Mucosa of stomach (tissue), 1 donor: Measurements from ENCODE around the gene TGM3.

Experiments used
- H3K27me3 ChIP-seq: one replicate; pipeline ENCODE4 v1.7.0; 2013; ENCODE audit warnings: mild to moderate bottlenecking, low read length; ENCODE audit not compliant: control insufficient read depth, insufficient read depth
- H3K36me3 ChIP-seq: one replicate; pipeline ENCODE4 v1.7.0; 2013; ENCODE audit warnings: low read length; ENCODE audit not compliant: control insufficient read depth, insufficient read depth
- H3K4me1 ChIP-seq: one replicate; pipeline ENCODE4 v1.7.0; 2013; ENCODE audit warnings: mild to moderate bottlenecking, low read length; ENCODE audit not compliant: control insufficient read depth, insufficient read depth
- H3K4me3 ChIP-seq: one replicate; pipeline ENCODE4 v1.7.0; 2013; ENCODE audit warnings: low read length
- H3K9ac ChIP-seq: one replicate; pipeline ENCODE4 v1.7.0; 2013; ENCODE audit warnings: mild to moderate bottlenecking, low read length, moderate library complexity
- H3K9me3 ChIP-seq: one replicate; pipeline ENCODE4 v1.7.0; 2013; ENCODE audit warnings: mild to moderate bottlenecking, low read length, moderate library complexity; ENCODE audit not compliant: control insufficient read depth
- donor health status: Pancreatic carcinoma.

The TGM3 gene

DNA sequence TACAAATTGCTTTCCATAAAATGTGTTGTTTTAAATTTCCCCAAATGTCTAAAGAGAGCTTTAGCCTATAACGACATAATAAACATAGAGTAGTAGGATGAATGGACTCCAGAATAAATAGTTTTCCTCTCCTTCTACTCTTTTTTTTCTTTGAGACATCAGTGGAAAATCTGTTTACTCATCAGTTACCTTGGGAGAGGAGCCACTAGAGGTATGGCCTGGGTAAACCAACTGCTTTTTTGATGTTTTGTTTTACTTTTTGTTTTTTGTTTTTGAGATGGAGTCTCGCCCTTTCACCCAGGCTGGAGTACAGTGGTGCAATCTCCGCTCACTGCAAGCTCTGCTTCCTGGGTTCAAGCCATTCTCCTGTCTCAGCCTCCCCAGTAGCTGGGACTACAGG lies 8.3 kb upstream of the TGM3 start:
- no peaks in the 10 kb centered on the region for H3K4me1 ChIP-seq
- no peak overlapping the region for H3K9ac ChIP-seq
- H3K36me3 ChIP-seq, result no peaks in the 10 kb centered on the region
- no peak overlapping the region for H3K4me3 ChIP-seq
- no peaks in the 10 kb centered on the region for H3K9me3 ChIP-seq
- no peaks in the 10 kb centered on the region for H3K27me3 ChIP-seq

DNA sequence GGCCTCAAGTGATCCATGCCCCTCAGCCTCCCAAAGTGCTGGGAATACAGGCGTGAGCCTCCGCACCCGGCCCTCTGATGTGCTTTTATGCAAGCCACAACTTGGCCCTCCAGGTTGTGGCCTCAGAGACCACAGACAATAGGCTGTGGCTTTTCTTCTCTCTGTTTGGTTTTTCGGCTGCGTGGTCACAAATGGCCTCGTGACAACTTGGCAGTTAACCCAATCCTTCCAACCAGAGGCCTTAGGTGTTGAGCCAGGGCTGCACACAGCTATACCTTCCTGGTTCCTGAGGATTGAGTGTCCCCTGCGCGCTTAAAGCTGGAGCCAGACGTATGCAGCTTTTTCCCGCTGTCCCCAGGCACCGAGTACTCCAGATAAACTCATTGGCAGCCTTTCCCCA lies 6.3 kb upstream of the TGM3 start:
- Histone ChIP-seq H3K4me3 (no peak overlapping the region), H3K4me1 (no peaks in the 10 kb centered on the region), H3K9ac (no peak overlapping the region), H3K27me3 (no peaks in the 10 kb centered on the region), H3K36me3 (no peaks in the 10 kb centered on the region), H3K9me3 (no peaks in the 10 kb centered on the region)

DNA sequence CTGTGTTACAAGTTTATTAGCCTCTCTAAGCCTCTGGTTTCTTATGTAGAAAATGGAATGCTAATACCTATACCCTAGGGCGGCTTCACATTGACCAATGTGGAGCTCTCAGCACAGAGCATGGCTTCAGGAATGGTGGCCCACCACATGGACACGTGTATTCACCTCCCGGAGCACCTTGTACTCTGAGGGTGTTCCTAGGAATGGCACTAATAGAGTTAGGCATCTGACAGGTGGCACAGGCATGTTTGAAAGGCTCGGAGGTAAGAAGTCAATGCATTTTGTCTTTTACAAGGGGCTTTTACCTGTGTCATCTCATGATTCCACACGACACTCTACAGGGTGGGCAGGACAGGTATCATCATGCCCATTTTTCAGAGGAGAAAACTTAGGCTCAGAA lies 5.3 kb upstream of the TGM3 start:
- Histone ChIP-seq H3K36me3 (no peaks in the 10 kb centered on the region), H3K9me3 (no peaks in the 10 kb centered on the region), H3K4me1 (no peaks in the 10 kb centered on the region), H3K27me3 (no peaks in the 10 kb centered on the region), H3K9ac (no peak overlapping the region), H3K4me3 (no peak overlapping the region)

DNA sequence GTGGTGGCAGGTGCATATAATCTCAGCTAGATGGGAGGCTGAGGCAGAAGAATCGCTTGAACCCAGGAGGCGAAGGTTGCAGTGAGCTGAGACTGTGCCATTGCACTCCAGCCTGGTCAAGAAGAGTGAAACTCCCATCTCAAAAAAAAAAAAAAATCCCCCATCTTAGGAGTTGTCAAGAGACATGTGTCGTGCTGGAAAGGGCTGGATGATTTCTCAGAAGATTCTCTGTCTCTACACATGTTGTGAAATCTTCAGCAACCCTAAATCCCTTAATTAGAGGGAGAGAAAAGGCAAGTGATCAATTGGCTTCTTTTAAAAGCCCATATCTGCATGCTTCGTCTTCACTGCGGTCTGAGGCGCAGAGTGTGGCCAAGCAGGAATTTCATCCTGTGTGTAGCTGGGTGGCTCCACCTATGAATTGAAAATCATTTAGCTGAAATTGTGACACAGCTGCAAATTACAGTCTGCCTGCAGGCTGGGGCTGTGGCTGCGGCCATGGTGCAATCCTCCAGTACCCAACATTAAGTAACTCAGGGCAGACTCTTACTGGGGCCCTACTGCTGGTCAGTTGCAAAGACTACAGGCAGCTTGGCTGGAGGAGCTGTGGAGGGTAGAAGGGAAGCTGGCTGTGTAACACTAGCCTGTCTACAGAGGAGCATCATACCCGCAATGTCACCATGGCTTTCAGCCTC lies 3.2 kb upstream of the TGM3 start:
- H3K27me3 ChIP-seq, result no peaks in the 10 kb centered on the region
- no peaks in the 10 kb centered on the region for H3K9me3 ChIP-seq
- H3K4me3 ChIP-seq, result no peak overlapping the region
- H3K36me3 ChIP-seq, result no peaks in the 10 kb centered on the region
- no peak overlapping the region for H3K9ac ChIP-seq
- no peaks in the 10 kb centered on the region for H3K4me1 ChIP-seq

DNA sequence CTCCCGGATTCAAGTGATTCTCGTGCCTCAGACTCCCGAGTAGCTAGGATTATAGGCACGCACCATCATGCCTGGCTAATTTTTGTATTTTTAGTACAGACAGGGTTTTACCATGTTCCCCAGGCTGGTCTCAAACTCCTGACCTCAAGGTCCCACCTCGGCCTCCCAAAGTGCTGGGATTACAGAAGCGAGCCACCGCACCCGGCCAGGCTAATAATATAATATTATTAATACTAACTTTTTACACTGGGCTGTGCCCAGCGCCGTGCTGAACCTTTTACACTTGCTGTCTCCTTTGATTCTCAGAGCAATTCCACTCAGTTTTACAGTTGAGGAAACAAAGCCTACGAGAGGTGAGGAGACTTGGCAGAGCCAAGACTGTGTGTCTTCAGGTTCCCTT lies 2.3 kb upstream of the TGM3 start:
- no peaks in the 10 kb centered on the region for H3K27me3 ChIP-seq
- no peaks in the 10 kb centered on the region for H3K9me3 ChIP-seq
- H3K36me3 ChIP-seq, result no peaks in the 10 kb centered on the region
- H3K4me1 ChIP-seq, result no peaks in the 10 kb centered on the region
- H3K9ac ChIP-seq, result no peak overlapping the region
- H3K4me3 ChIP-seq, result no peak overlapping the region

DNA sequence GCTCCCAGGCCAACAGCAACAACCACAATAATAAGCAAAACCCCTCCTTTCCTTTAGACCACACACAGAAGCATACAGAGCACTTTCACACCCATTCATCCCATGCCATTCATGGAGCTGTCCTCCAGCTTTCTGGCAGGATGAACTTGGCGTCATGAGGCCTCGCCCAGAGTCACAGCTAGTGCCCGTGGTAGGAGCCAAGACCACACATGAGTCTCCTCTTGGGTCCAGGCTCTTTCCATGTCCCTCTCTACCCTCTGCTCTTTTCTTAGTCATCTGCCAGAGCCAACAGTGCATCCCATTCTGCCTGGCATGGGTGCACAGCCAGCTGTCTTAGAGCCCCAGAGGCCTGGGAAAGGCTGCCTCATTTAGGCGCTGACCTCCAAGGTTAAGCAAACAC lies 1.8 kb upstream of the TGM3 start:
- Histone ChIP-seq H3K27me3 (no peaks in the 10 kb centered on the region), H3K9me3 (no peaks in the 10 kb centered on the region), H3K4me3 (no peak overlapping the region), H3K4me1 (peaks cover 4% of the 10 kb centered on the region), H3K9ac (no peak overlapping the region), H3K36me3 (no peaks in the 10 kb centered on the region)

DNA sequence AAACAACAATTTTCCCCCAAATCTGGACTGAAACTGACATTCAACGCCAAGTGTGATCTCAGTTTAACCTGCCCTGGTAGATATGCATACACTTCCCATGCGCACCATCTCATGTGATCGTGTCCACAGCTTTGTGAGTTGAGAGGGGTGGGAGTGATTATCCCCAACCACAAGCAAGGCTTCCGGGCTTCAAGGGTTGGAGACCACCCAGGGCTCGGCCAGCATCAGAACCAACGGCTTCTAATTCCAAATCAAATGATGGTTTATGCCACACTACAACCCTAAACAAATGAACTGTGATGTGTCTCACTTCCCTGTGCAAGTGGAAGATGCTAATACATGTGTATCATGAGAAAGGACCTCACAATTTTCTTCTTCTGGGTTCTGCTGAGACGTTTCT lies 515 bp upstream of the TGM3 start:
- Histone ChIP-seq H3K9ac (no peak overlapping the region), H3K36me3 (no peaks in the 10 kb centered on the region), H3K4me1 (peaks cover 15% of the 10 kb centered on the region), H3K4me3 (no peak overlapping the region), H3K27me3 (no peaks in the 10 kb centered on the region), H3K9me3 (no peaks in the 10 kb centered on the region)

DNA sequence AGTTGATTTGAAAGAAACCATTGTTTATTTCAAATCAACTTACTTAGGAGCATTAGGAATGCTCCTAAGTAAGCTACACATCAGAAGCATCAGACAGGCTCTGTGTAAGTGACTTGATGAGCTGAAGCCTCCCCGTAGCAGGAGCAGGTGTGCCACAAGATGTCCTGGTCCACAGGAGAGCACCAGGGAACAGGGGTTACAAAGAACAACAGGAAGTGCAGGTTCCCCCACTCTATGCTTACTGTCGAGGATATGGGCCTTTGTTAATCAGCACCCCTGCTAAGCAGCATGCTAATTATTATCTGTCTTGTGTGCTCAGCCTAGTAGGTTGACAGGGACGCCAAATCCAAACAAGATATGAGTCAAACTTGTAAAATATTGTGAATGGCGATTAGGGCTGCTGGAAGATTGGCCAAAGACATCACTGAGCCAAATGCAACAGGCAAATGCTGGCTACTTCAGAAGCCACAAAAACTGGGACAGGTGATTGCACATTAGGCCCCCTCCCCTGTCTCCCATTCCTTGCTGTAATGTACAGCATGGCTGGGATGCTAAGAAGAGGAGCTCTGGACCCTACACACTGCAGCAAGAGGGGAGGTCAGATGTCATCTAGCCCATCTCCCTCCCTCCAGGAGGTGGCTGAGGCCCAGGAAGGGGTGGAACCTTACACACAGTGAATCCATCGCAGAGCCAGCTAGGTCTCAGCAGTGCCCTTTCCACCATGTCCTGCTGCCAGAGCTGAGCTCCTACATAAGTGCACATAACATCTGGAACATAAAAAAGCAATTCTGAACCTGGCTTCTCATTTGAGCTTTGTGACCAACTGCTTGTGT lies 939 bp downstream of the TGM3 start:
- Histone ChIP-seq H3K9ac (no peak overlapping the region), H3K36me3 (no peaks in the 10 kb centered on the region), H3K27me3 (no peaks in the 10 kb centered on the region), H3K4me1 (peaks cover 18% of the 10 kb centered on the region), H3K4me3 (no peak overlapping the region), H3K9me3 (no peaks in the 10 kb centered on the region)

DNA sequence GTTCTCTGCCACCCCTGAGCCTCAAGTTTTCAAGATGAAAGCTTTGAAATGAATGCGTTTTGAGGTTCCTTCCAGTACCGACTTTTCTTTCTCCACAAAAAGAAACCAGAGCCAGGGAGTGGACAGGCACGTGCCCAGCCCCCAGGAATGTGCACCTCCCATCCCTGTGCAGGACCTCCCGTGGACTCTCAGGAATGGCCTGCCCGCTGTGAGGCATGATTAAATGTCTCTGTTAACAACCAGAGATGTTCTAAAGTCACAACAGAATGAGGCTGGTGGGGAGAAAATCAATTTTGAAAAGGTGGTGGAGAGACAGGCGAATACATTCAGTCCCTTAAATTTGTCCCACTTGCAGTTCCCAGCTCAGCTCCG lies 1.5 kb downstream of the TGM3 start:
- H3K4me1 ChIP-seq, result peaks cover 18% of the 10 kb centered on the region

DNA sequence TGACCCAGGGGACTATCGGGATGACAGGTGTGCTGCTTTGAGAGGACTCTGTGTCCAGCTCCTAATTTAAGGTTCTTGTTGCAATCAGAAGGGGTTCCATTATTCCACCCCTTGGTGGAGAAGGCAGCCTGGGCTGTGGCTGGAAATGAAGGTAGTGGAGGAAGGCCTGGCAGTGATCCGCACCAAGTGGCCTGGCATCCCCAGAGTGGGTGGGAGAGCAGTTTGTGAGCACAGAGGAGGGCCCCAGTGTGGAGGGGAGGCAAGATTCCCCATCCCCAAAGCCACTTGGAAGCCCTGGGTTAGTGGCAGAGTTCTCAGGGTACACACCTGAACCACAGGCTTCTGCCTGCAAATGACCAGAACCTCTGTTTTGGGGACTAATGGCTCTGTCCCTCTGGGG lies 2.3 kb downstream of the TGM3 start:
- Histone ChIP-seq H3K9me3 (no peaks in the 10 kb centered on the region), H3K4me3 (no peak overlapping the region), H3K36me3 (no peaks in the 10 kb centered on the region), H3K27me3 (no peaks in the 10 kb centered on the region), H3K4me1 (peaks cover 18% of the 10 kb centered on the region), H3K9ac (no peak overlapping the region)

More for the DNA sequence above, 1.5 kb downstream of the TGM3 start:
- no peaks in the 10 kb centered on the region for H3K27me3 ChIP-seq
- H3K36me3 ChIP-seq, result no peaks in the 10 kb centered on the region
- H3K9me3 ChIP-seq, result no peaks in the 10 kb centered on the region
- no peak overlapping the region for H3K4me3 ChIP-seq
- no peak overlapping the region for H3K9ac ChIP-seq

DNA sequence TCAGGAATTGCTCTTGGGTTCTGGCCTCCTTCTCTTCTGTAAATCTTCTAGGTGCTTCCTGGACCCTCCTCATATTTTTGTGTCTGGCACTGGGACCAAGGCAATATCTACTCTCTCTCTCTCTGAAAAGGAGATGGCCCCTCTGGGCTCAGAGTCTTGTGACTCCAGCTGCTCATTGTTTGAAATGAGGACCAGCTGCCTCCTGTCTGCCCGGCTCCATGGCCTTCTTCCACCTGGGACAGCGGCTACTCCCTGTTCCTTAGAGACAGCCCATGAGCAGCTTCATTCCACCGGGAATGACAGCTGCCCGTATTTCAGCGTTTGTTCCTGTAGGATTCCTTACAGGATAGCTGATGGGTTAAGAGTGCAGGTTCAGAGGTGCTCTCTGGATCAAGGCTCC lies 2.9 kb downstream of the TGM3 start:
- no peak overlapping the region for H3K9ac ChIP-seq
- H3K27me3 ChIP-seq, result no peaks in the 10 kb centered on the region
- H3K36me3 ChIP-seq, result no peaks in the 10 kb centered on the region
- H3K4me3 ChIP-seq, result no peak overlapping the region
- H3K9me3 ChIP-seq, result no peaks in the 10 kb centered on the region
- H3K4me1 ChIP-seq, result peaks cover 18% of the 10 kb centered on the region

DNA sequence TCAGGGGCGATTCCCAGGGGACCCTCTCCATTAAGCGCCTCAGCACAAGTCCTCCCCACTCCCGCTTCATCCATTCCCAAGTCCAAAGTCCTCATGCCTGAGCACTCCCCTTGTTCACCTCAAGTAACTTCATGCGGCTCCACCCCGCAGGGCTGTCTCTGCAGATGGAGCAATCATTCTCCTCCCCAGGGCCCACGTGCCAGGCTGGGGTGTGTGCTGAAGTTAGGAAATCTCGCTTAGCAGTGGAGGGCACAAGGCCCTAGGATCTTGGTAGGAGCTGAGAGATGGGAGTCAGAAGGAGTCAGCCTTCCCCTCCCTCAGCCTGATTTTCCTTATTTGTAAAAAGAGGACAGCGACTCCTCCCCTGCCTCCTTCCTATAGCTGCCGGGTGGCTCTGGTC lies 3.5 kb downstream of the TGM3 start:
- Histone ChIP-seq H3K9me3 (no peaks in the 10 kb centered on the region), H3K9ac (no peak overlapping the region), H3K36me3 (no peaks in the 10 kb centered on the region), H3K4me1 (peaks cover 18% of the 10 kb centered on the region), H3K4me3 (no peak overlapping the region), H3K27me3 (no peaks in the 10 kb centered on the region)
